ENCODE data around the gene CPT2.

Gene CPT2

GRCh38 chr1:53196485-53197290 is at the start of gene CPT2:
Gene CPT2 (plus strand): TSS chr1:53196824. CDS start chr1:53196944, 120 bp downstream.
- peak; percentile 97 to 99 (median 98) for DNase-seq

GRCh38 chr1:53147174-53147573 is 49.5 kb upstream of the CPT2 start:
- no peak for DNase-seq

GRCh38 chr1:53148123-53148522 is 48.5 kb upstream of the CPT2 start:
- no peak for DNase-seq

- DNase-seq, result no peak
Measured at GRCh38 chr1:53153752-53154151, 42.9 kb upstream of the CPT2 start.

GRCh38 chr1:53154859-53155438 is 41.7 kb upstream of the CPT2 start:
- DNase-seq, result no peak

- no peak for DNase-seq
Measured at GRCh38 chr1:53155534-53155933, 41.1 kb upstream of the CPT2 start.

GRCh38 chr1:53155945-53156344 is 40.7 kb upstream of the CPT2 start:
- DNase-seq, result no peak

- no peak for DNase-seq
Measured at GRCh38 chr1:53156783-53157182, 39.8 kb upstream of the CPT2 start.

GRCh38 chr1:53158900-53159299 is 37.7 kb upstream of the CPT2 start:
- no peak for DNase-seq

GRCh38 chr1:53160924-53161378 is 35.7 kb upstream of the CPT2 start:
- DNase-seq, result no peak

GRCh38 chr1:53162621-53163020 is 34.0 kb upstream of the CPT2 start:
- DNase-seq, result no peak

GRCh38 chr1:53163291-53163768 is 33.3 kb upstream of the CPT2 start:
- no peak for DNase-seq

GRCh38 chr1:53165408-53165961 is 31.1 kb upstream of the CPT2 start:
- DNase-seq, result no peak

- no peak for DNase-seq
Measured at GRCh38 chr1:53166366-53166765, 30.3 kb upstream of the CPT2 start.

GRCh38 chr1:53166912-53167311 is 29.7 kb upstream of the CPT2 start:
- DNase-seq, result no peak

- DNase-seq, result peak; percentile 27 to 52 (median 42)
Measured at GRCh38 chr1:53172426-53173128, 24.0 kb upstream of the CPT2 start.

GRCh38 chr1:53174971-53175913 is 21.4 kb upstream of the CPT2 start:
- peak; percentile 49 to 72 (median 69) for DNase-seq

- no peak for DNase-seq
Measured at GRCh38 chr1:53176452-53177208, 20.0 kb upstream of the CPT2 start.

GRCh38 chr1:53180226-53180625 is 16.4 kb upstream of the CPT2 start:
- no peak for DNase-seq

GRCh38 chr1:53180951-53181350 is 15.7 kb upstream of the CPT2 start:
- peak in 1 of 3 donors; percentile 7 for DNase-seq

GRCh38 chr1:53182111-53182593 is 14.5 kb upstream of the CPT2 start:
- peak; percentile 82 to 93 (median 93) for DNase-seq
